Mammary epithelial cell (primary cell): ENCODE results near the gene GLP2R.

Source experiments
- EZH2 ChIP-seq: IDR thresholded peaks from 2 replicates; pipeline ENCODE4 v1.6.1; 2012; ENCODE audit warnings: low read length, inconsistent platforms, borderline replicate concordance
- TF ChIP-seq, protein P1 (sequence below), 2 donors: IDR thresholded peaks in 1 of 2; conservative IDR thresholded peaks in 1 of 2; 2 replicates each; pipeline ENCODE4 v1.5.1; 2011 to 2012; ENCODE audit warnings: inconsistent platforms in 2 of 2, low read length in 2 of 2, mild to moderate bottlenecking in 2 of 2, control low read depth in 1 of 2, low read depth in 1 of 2; ENCODE audit not compliant: insufficient read depth in 1 of 2; ENCODE audit errors: extremely low read depth in 1 of 2

GRCh38 chr17:9878786-9879525 lies 53.2 kb downstream of the GLP2R start:
- TF ChIP-seq, protein P1, sequence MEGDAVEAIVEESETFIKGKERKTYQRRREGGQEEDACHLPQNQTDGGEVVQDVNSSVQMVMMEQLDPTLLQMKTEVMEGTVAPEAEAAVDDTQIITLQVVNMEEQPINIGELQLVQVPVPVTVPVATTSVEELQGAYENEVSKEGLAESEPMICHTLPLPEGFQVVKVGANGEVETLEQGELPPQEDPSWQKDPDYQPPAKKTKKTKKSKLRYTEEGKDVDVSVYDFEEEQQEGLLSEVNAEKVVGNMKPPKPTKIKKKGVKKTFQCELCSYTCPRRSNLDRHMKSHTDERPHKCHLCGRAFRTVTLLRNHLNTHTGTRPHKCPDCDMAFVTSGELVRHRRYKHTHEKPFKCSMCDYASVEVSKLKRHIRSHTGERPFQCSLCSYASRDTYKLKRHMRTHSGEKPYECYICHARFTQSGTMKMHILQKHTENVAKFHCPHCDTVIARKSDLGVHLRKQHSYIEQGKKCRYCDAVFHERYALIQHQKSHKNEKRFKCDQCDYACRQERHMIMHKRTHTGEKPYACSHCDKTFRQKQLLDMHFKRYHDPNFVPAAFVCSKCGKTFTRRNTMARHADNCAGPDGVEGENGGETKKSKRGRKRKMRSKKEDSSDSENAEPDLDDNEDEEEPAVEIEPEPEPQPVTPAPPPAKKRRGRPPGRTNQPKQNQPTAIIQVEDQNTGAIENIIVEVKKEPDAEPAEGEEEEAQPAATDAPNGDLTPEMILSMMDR (conservative IDR thresholded peaks at IDR 0.05 in 1 of 2, IDR thresholded peaks at IDR 0.05 in 1 of 2; ENCODE audit: extremely low read depth in 1 of 2, insufficient read depth in 1 of 2, low read depth in 1 of 2, low read length in 2 of 2): no peak
- no peak for TF ChIP-seq EZH2
